Medulla oblongata (tissue), 1 donor: Measurements from ENCODE around the gene TBX20.
"Not testable (repeated sequence)": the region's sequence is repeated elsewhere in the genome, so short reads cannot be mapped to it uniquely, and the experiment has no call there.

Experiments used
- DNase-seq: peaks from one replicate; pipeline ENCODE4 v3.0.0-alpha.2; 2015; ENCODE audit errors: extremely low spot score

Gene TBX20

DNA sequence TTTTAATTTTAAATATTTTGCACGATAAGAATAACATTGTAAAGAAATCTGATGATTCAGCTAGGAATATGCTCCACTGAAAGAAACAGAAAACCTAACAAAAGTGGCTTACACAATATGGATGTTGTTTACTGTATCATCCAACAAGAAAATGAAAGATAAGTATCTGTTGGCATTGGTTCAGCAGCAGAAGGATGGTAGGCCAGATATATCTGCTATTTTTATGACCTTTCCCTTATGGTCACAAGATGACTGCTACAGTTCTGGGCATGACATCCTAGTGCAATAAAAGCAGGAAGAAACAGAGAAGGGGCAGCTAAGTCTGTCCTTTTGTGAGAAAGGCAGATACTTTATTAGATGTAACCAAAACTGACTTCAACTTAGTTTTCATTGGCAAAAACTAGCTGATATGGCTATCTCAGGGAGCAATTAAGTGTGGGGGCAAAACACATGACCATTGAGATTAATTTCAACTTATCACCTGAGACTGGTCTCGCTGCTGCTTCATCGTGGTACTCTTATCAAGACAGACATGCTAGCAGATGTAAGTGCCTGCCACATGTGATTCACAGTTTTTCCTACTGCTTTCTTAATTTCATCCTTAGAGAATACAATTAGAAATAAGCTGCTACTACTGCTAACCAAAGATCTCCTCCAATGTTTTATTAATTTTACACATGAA is 92.7 kb downstream of the TBX20 start:
- DNase-seq = not testable (repeated sequence)
